Measurements from ENCODE around the gene CLNK. TPM values are rescaled to one million over a fixed set of nuclear protein-coding genes. Genes with fewer than 3 reads are reported as not detected.

Gene CLNK
- total and polyA plus RNA-seq, 2 of the 13 experiments (the other 11 are each of a cell fraction or from before 2014, with no cell fraction given): not detected

DNA sequence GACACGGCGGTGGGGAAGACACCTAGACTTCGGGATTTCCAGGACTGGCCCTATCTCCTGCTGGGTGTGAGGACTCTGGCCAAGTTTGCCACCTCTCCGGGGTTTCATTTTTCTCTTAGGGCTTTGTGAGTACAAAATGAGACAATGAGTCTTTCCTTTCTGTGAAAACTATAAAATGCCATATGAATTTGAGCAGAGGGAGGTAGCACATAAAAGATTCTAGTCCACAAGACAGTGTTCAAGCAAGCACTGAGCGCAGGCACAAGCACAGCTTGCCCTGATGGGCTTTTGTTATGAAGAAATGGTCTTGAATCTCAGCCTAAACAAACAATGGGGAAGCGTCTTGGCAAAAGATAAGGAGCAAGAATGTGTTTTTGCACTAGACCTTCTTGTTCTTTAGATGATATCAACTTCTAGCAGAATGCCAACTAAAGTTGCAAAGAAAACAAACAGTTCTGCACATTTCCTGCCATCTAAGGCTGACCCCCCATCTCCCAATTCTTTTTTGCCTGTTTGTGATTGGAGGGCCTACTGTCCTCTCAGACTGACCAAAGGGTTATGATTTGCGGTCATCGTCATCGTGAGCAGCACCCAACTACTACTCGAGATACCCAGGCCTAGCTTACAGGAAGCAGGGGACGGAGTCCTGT lies 154.3 kb downstream of the CLNK start:
- in situ Hi-C loops (cut with HindIII; ENCODE audit: extremely low pct_ligation_motif_present, low pct_unique_long_range_greater_than_20kb) (no loop called here), intact Hi-C loops (cut with micrococcal nuclease; ENCODE audit: unreplicated experiment) (loop anchor here (10.0 kb wide), 2 partner anchors 65 to 115 kb away; no protein-coding TSS in a partner anchor)
- BruUV-seq (replicated peaks): no TSS peak
- no peak overlapping the region for H3K27ac ChIP-seq (ENCODE audit: extremely low read length, insufficient read depth, low read length)
- DNase-seq (ENCODE audit: low spot score): no peak
- POLR2A ChIA-PET: no interaction called here
- no peak for ATAC-seq
- CTCF ChIA-PET (ENCODE audit: low intra/inter-chr PET ratio, low total read pairs): no interaction called here
- no peaks in the 10 kb centered on the region for H3K9me3 ChIP-seq (ENCODE audit: low read length)
- TF ChIP-seq EHMT2 (IDR thresholded peaks at IDR 0.05; ENCODE audit: borderline replicate concordance, low read depth, low read length): no peak
- TF ChIP-seq ZNF773 (CRISPR knock-in tag; IDR thresholded peaks at IDR 0.05; ENCODE audit: borderline replicate concordance): no peak
- TF ChIP-seq SKI (IDR thresholded peaks at IDR 0.05; ENCODE audit: partially characterized antibody): no peak
- no peak for TF ChIP-seq RAD21 (CRISPR knock-in tag; IDR thresholded peaks at IDR 0.05)
- TF ChIP-seq, protein P1, sequence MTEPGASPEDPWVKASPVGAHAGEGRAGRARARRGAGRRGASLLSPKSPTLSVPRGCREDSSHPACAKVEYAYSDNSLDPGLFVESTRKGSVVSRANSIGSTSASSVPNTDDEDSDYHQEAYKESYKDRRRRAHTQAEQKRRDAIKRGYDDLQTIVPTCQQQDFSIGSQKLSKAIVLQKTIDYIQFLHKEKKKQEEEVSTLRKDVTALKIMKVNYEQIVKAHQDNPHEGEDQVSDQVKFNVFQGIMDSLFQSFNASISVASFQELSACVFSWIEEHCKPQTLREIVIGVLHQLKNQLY (CRISPR knock-in tag; IDR thresholded peaks at IDR 0.05): no peak
- TF ChIP-seq, protein P2, sequence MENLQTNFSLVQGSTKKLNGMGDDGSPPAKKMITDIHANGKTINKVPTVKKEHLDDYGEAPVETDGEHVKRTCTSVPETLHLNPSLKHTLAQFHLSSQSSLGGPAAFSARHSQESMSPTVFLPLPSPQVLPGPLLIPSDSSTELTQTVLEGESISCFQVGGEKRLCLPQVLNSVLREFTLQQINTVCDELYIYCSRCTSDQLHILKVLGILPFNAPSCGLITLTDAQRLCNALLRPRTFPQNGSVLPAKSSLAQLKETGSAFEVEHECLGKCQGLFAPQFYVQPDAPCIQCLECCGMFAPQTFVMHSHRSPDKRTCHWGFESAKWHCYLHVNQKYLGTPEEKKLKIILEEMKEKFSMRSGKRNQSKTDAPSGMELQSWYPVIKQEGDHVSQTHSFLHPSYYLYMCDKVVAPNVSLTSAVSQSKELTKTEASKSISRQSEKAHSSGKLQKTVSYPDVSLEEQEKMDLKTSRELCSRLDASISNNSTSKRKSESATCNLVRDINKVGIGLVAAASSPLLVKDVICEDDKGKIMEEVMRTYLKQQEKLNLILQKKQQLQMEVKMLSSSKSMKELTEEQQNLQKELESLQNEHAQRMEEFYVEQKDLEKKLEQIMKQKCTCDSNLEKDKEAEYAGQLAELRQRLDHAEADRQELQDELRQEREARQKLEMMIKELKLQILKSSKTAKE (CRISPR knock-in tag; IDR thresholded peaks at IDR 0.05; ENCODE audit: borderline replicate concordance): no peak
- TF ChIP-seq, protein P3, sequence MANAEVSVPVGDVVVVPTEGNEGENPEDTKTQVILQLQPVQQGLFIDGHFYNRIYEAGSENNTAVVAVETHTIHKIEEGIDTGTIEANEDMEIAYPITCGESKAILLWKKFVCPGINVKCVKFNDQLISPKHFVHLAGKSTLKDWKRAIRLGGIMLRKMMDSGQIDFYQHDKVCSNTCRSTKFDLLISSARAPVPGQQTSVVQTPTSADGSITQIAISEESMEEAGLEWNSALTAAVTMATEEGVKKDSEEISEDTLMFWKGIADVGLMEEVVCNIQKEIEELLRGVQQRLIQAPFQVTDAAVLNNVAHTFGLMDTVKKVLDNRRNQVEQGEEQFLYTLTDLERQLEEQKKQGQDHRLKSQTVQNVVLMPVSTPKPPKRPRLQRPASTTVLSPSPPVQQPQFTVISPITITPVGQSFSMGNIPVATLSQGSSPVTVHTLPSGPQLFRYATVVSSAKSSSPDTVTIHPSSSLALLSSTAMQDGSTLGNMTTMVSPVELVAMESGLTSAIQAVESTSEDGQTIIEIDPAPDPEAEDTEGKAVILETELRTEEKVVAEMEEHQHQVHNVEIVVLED (CRISPR knock-in tag; IDR thresholded peaks at IDR 0.05; ENCODE audit: borderline replicate concordance): no peak
- TF ChIP-seq POGZ (CRISPR knock-in tag; IDR thresholded peaks at IDR 0.05): no peak
- TF ChIP-seq, protein P4, sequence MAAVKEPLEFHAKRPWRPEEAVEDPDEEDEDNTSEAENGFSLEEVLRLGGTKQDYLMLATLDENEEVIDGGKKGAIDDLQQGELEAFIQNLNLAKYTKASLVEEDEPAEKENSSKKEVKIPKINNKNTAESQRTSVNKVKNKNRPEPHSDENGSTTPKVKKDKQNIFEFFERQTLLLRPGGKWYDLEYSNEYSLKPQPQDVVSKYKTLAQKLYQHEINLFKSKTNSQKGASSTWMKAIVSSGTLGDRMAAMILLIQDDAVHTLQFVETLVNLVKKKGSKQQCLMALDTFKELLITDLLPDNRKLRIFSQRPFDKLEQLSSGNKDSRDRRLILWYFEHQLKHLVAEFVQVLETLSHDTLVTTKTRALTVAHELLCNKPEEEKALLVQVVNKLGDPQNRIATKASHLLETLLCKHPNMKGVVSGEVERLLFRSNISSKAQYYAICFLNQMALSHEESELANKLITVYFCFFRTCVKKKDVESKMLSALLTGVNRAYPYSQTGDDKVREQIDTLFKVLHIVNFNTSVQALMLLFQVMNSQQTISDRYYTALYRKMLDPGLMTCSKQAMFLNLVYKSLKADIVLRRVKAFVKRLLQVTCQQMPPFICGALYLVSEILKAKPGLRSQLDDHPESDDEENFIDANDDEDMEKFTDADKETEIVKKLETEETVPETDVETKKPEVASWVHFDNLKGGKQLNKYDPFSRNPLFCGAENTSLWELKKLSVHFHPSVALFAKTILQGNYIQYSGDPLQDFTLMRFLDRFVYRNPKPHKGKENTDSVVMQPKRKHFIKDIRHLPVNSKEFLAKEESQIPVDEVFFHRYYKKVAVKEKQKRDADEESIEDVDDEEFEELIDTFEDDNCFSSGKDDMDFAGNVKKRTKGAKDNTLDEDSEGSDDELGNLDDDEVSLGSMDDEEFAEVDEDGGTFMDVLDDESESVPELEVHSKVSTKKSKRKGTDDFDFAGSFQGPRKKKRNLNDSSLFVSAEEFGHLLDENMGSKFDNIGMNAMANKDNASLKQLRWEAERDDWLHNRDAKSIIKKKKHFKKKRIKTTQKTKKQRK (IDR thresholded peaks at IDR 0.05; ENCODE audit: low read length): no peak
- no peak for TF ChIP-seq ZNF30 (CRISPR knock-in tag; IDR thresholded peaks at IDR 0.05)
- no peak for TF ChIP-seq ISX (CRISPR knock-in tag; conservative IDR thresholded peaks at IDR 0.05)
- no peak for TF ChIP-seq NBN (conservative IDR thresholded peaks at IDR 0.05)
- TF ChIP-seq HOXD1 (CRISPR knock-in tag; IDR thresholded peaks at IDR 0.05): no peak
- no peak for TF ChIP-seq PRPF4 (IDR thresholded peaks at IDR 0.05; ENCODE audit: low read depth, low read length, poor library complexity, severe bottlenecking)
- TF ChIP-seq GABPA (IDR thresholded peaks at IDR 0.05; ENCODE audit: low read depth, low read length): no peak
- no peak for TF ChIP-seq GABPA (CRISPR knock-in tag; IDR thresholded peaks at IDR 0.05; ENCODE audit: low read depth)
- no peak for TF ChIP-seq PRMT3 (CRISPR knock-in tag; IDR thresholded peaks at IDR 0.05; ENCODE audit: borderline replicate concordance, low read depth)
- TF ChIP-seq TARDBP (CRISPR knock-in tag; IDR thresholded peaks at IDR 0.05): no peak
- no peaks in the 10 kb centered on the region for H3K79me2 ChIP-seq (ENCODE audit: insufficient read depth, low read length)
- H3K36me3 ChIP-seq (replicated peaks in 1 of 2; ENCODE audit: control insufficient read depth in 1 of 2, insufficient read depth in 2 of 2, low read length in 2 of 2): no peaks in the 10 kb centered on the region
- no peaks in the 10 kb centered on the region; a peak in 1 of 5 replicates for H3K27me3 ChIP-seq (ENCODE audit: control insufficient read depth in 1 of 2, insufficient read depth in 2 of 2, low read length in 2 of 2)
- no peak overlapping the region for H3K4me3 ChIP-seq (replicated peaks in 1 of 3; ENCODE audit: insufficient read depth in 1 of 3, low read depth in 2 of 3, low read length in 3 of 3)
- no peak for FAIRE-seq
- no peak overlapping the region for H3K4me2 ChIP-seq (ENCODE audit: low read depth, low read length)
- H3K4me1 ChIP-seq (ENCODE audit: insufficient read depth, low read length): no peaks in the 10 kb centered on the region
- no peaks in the 10 kb centered on the region for H4K20me1 ChIP-seq (ENCODE audit: insufficient read depth, low read length)
- WGBS (ENCODE audit: low lambda C conversion rate): 42% methylated on average over 11 of the region's 11 CpGs
- H3K9ac ChIP-seq (ENCODE audit: insufficient read depth, low read depth, low read length): no peak overlapping the region
- H2AFZ ChIP-seq (ENCODE audit: low read length): no peak overlapping the region
